Mesothelial cell of epicardium (in vitro differentiated cells): ENCODE data around the gene ACTN1. TPM values are rescaled to one million over a fixed set of nuclear protein-coding genes. Genes with fewer than 3 reads are reported as not detected.

Experiments used
- DNase-seq, 2 experiments: peaks; one replicate each; pipeline ENCODE4 v3.0.0; 2021; ENCODE audit warnings: low spot score in 2 of 2; ENCODE audit not compliant: unreplicated experiment in 2 of 2
- H3K27ac Mint-ChIP-seq: 2 replicates; pipeline ENCODE4 v1.8.0; 2021; ENCODE audit warnings: mixed read lengths
- H3K27me3 Mint-ChIP-seq: 2 replicates; pipeline ENCODE4 v1.8.0; 2021; ENCODE audit warnings: low read depth, mixed read lengths
- H3K36me3 Mint-ChIP-seq: 2 replicates; pipeline ENCODE4 v1.8.0; 2021; ENCODE audit warnings: mixed read lengths
- H3K4me1 Mint-ChIP-seq: 2 replicates; pipeline ENCODE4 v1.8.0; 2021; ENCODE audit warnings: mixed read lengths
- H3K4me3 Mint-ChIP-seq: 2 replicates; pipeline ENCODE4 v1.8.0; 2021; ENCODE audit warnings: mild to moderate bottlenecking, moderate library complexity, mixed read lengths
- H3K9me3 Mint-ChIP-seq: 2 replicates; pipeline ENCODE4 v1.8.0; 2021; ENCODE audit warnings: mixed read lengths
- total RNA-seq: library from RNA; stranded (reverse); gene quantifications from 3 replicates; pipeline ENCODE4 v1.2.1, GENCODE V29; 2021
- TF ChIP-seq, protein P1 (sequence below): fragments of 200-600 bp; sonication (generic); IDR thresholded peaks from one replicate; pipeline ENCODE4 v1.5.0; 2021; ENCODE audit warnings: antibody characterized with exemption; ENCODE audit not compliant: unreplicated experiment

The ACTN1 gene
- total RNA-seq, 1 donor from 2014 or later, result 166 TPM

DNA sequence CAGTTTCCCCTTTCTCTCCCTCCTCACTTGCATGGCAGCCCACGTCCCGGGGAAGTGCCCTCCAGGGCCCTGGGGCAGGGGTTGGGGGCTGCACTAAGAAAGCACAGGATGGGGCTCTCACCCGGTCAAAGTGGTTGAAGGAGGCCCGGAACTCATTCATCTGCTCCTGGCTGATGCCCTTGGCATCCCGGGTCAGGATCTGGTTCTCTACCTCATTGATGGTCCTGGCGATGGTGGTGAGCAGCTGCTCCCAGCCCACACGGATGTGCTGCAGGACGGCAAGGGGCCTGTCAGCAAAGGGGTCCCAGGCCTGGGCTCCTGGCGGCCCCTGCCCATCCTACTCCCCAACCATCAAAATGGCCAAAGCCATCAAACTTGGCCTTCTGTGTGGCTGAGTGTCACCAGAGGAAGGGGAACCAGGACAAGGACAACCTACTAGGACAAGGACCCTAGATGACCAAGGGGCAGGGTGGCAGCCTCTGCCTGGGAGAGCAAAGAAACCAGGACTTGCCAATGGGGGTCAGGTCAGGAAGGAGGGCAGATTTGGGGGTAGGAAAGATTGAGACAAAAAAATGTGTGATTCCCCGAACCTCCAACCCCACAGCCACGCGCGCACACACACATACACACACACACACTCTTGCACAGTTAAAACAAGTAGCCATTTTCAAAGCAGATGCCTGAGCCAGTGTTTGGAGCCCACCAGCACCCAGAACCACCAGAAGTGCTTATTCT lies 99.1 kb downstream of the ACTN1 start:
- TF ChIP-seq, protein P1, sequence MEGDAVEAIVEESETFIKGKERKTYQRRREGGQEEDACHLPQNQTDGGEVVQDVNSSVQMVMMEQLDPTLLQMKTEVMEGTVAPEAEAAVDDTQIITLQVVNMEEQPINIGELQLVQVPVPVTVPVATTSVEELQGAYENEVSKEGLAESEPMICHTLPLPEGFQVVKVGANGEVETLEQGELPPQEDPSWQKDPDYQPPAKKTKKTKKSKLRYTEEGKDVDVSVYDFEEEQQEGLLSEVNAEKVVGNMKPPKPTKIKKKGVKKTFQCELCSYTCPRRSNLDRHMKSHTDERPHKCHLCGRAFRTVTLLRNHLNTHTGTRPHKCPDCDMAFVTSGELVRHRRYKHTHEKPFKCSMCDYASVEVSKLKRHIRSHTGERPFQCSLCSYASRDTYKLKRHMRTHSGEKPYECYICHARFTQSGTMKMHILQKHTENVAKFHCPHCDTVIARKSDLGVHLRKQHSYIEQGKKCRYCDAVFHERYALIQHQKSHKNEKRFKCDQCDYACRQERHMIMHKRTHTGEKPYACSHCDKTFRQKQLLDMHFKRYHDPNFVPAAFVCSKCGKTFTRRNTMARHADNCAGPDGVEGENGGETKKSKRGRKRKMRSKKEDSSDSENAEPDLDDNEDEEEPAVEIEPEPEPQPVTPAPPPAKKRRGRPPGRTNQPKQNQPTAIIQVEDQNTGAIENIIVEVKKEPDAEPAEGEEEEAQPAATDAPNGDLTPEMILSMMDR, result no peak
- DNase-seq, result no peak
- Mint-ChIP-seq H3K36me3 (peaks cover 45% of the 10 kb centered on the region), H3K27me3 (no peaks in the 10 kb centered on the region), H3K27ac (no peak overlapping the region), H3K4me1 (no peaks in the 10 kb centered on the region), H3K4me3 (no peak overlapping the region), H3K9me3 (no peaks in the 10 kb centered on the region)

- H3K4me1 Mint-ChIP-seq, result no peaks in the 10 kb centered on the region
- no peaks in the 10 kb centered on the region for H3K27me3 Mint-ChIP-seq
- no peak for DNase-seq
- H3K4me3 Mint-ChIP-seq, result no peak overlapping the region
- no peak overlapping the region for H3K27ac Mint-ChIP-seq
- TF ChIP-seq, protein P1, result no peak
- H3K36me3 Mint-ChIP-seq, result peaks cover 46% of the 10 kb centered on the region
- H3K9me3 Mint-ChIP-seq, result no peaks in the 10 kb centered on the region
Measured at GRCh38 chr14:68879321-68879781, 99.8 kb downstream of the ACTN1 start.

DNA sequence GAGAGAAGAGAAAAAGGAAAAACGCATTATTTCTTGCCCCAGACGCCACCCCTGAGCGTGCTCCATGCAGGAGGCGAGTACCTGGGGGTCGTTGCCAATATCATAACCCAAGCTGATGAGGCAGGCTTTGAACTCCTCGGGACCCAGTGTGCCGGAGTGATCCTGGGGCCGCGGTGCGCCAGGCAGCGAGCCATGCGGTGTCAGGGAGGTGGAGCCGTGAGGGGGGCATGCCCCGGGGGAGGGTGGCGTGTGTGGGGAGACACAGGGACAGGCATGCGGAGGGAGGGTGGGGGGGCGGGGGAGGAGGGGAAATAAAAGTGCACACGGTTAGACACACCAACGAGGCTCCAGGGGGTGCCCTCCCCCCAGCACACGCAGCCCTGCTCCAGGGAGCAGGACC lies 100.2 kb downstream of the ACTN1 start:
- Mint-ChIP-seq H3K36me3 (peaks cover 48% of the 10 kb centered on the region), H3K4me3 (no peak overlapping the region), H3K4me1 (no peaks in the 10 kb centered on the region), H3K27me3 (no peaks in the 10 kb centered on the region), H3K9me3 (no peaks in the 10 kb centered on the region), H3K27ac (no peak overlapping the region)
- TF ChIP-seq, protein P1, result no peak
- DNase-seq, result no peak

GRCh38 chr14:68877993-68878575 lies 101.0 kb downstream of the ACTN1 start:
- H3K27me3 Mint-ChIP-seq, result no peaks in the 10 kb centered on the region
- TF ChIP-seq, protein P1, result no peak
- H3K27ac Mint-ChIP-seq, result no peak overlapping the region
- no peaks in the 10 kb centered on the region for H3K9me3 Mint-ChIP-seq
- no peak for DNase-seq
- no peaks in the 10 kb centered on the region for H3K4me1 Mint-ChIP-seq
- H3K36me3 Mint-ChIP-seq, result peaks cover 56% of the 10 kb centered on the region
- H3K4me3 Mint-ChIP-seq, result no peak overlapping the region

DNA sequence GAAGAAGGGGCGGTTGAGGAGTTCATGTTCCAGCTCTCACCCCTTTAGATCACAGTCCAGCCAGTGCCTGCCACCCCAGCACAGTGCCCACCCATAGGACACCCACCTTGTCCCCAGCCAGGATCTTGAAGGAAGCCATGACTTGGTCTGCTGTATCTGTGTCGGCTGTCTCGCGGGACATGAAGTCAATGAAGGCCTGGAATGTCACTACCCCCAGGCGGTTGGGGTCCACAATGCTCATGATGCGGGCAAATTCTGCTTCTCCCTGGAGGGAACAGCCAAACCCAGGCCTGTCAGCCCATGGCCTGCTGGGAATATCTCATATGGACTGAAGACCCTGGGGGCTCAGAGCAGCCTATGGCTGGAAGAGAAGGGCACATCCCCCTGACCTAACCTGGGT lies 102.1 kb downstream of the ACTN1 start:
- TF ChIP-seq, protein P1, result no peak
- DNase-seq, result no peak
- H3K4me3 Mint-ChIP-seq, result no peak overlapping the region
- H3K27ac Mint-ChIP-seq, result no peak overlapping the region
- H3K4me1 Mint-ChIP-seq, result no peaks in the 10 kb centered on the region
- H3K9me3 Mint-ChIP-seq, result no peaks in the 10 kb centered on the region
- peaks cover 61% of the 10 kb centered on the region for H3K36me3 Mint-ChIP-seq
- H3K27me3 Mint-ChIP-seq, result no peaks in the 10 kb centered on the region
